Pancreas (tissue), 10 donors: ENCODE results near the gene SCN9A. TPM values are rescaled to one million over a fixed set of nuclear protein-coding genes. Genes with fewer than 3 reads are reported as not detected.

Experiments
- ATAC-seq, 4 donors: fragments of 200-7000 bp; cut with Tn5 transposase; one replicate each; pipeline versions ENCODE4 v1.8.0 to v1.9.1; 2020; ENCODE audit warnings: mild to moderate bottlenecking in 4 of 4, moderate library complexity in 4 of 4
- DNase-seq, 6 donors: peaks; one replicate each; pipeline ENCODE4 v3.0.0-alpha.2; 2020
- FAIRE-seq: peaks from 2 replicates; lab custom pipeline; 2012; peaks lifted over from hg19 to GRCh38; lab: Jason Lieb, UNC
- H3K27ac ChIP-seq, 4 donors: fragments of 200-600 bp; sonication (generic); 1 replicate in 3 of 4; 2 replicates in 1 of 4; pipeline versions ENCODE4 v1.5.0 to v1.8.0; 2020
- H3K27me3 ChIP-seq, 4 donors: fragments of 200-600 bp; one replicate each; pipeline ENCODE4 v1.8.0; 2021
- H3K36me3 ChIP-seq, 3 donors: fragments of 200-600 bp; sonication (generic) in 1 of 3; one replicate each; pipeline versions ENCODE4 v1.5.0 to v1.8.0; 2020 to 2021
- H3K4me1 ChIP-seq, 3 donors: fragments of 200-600 bp; one replicate each; pipeline ENCODE4 v1.8.0; 2021
- H3K4me3 ChIP-seq, 4 donors: fragments of 200-600 bp; sonication (generic) in 2 of 4; one replicate each; pipeline versions ENCODE4 v1.5.0 to v1.8.0; 2020 to 2021
- H3K9me3 ChIP-seq, 4 donors: fragments of 200-600 bp; one replicate each; pipeline ENCODE4 v1.8.0; 2021
- CTCF ChIP-seq, 4 donors: fragments of 200-600 bp; sonication (generic) in 3 of 4; IDR thresholded peaks; one replicate each; pipeline versions ENCODE4 v1.5.0 to v1.8.0; 2021; ENCODE audit warnings: antibody characterized with exemption in 4 of 4
- WGBS, 2 donors: extraction: QIAGEN DNeasy Blood & Tissue Kit; methylation state at CpG; one replicate each; pipeline ENCODE4 v1.1.7; 2013; 5-methylcytosine and 5-hydroxymethylcytosine counted together
- intact Hi-C, 3 donors: fragments of 100-400 bp; cut with DNase I; formaldehyde crosslinking; loops; one replicate each; pipeline versions ENCODE4 v1.11.1 to v1.14.2; 2022
- polyA plus RNA-seq, 2 donors: library from polyadenylated mRNA; stranded (reverse); fragments of 200-250 nt; gene quantifications; one replicate each; pipeline ENCODE4 v1.2.3, GENCODE V29; 2013
- total RNA-seq, 6 donors: library from RNA; stranded (reverse); fragmentation: NEBNext Ultra II Directional in 4 of 6; extraction: Animal tissue kit (Norgen Biotek cat#: 25700) in 4 of 6; gene quantifications; one replicate each; pipeline versions ENCODE4 v1.2.1 to v1.2.4, GENCODE V29; 2021 to 2023
- donor health status: healthy with polysubstance abuse.
- donor health status: DM: no; HTN: no; CAD: no; lungs with moderate emphysema.
- donor health status: DM: no; HTN: no; CAD: no.
- donor health status: control.
- donor health status: control.
- donor health status: Bipolar disorder and iron deficiency.
- donor health status: DM: yes; HTN: yes; CAD: no.
- donor health status: DM: no; HTN: no; CAD: no.
- donor health status: DM: no; HTN: no; CAD: no.
- donor health status: DM: yes; HTN: yes; CAD: no.

SCN9A gene
- total and polyA plus RNA-seq, 8 donors, result 1.6 to 20.5 (median 3.1) TPM

GRCh38 chr2:166171216-166171615, 204.5 kb downstream of the SCN9A start:
- TF ChIP-seq CTCF (IDR thresholded peaks at IDR 0.05), result no peak
- no peaks in the 10 kb centered on the region for H3K4me1 ChIP-seq
- no peaks in the 10 kb centered on the region for H3K27me3 ChIP-seq
- no peaks in the 10 kb centered on the region for H3K9me3 ChIP-seq
- no peaks in the 10 kb centered on the region for H3K36me3 ChIP-seq
- no peak overlapping the region for H3K27ac ChIP-seq
- ATAC-seq (no peak), FAIRE-seq (no peak), DNase-seq (no peak)
- WGBS, 2 donors, result 54 to 60% methylated on average over 3 of the region's 3 CpGs
- H3K4me3 ChIP-seq, result no peak overlapping the region
- intact Hi-C loops, result no loop called here

- H3K27ac ChIP-seq, result no peak overlapping the region
- H3K4me1 ChIP-seq, result no peaks in the 10 kb centered on the region
- no peaks in the 10 kb centered on the region for H3K36me3 ChIP-seq
- no peaks in the 10 kb centered on the region for H3K9me3 ChIP-seq
- H3K4me3 ChIP-seq, result no peak overlapping the region
- intact Hi-C loops, result no loop called here
- FAIRE-seq (no peak), DNase-seq (no peak), ATAC-seq (no peak)
- no peaks in the 10 kb centered on the region for H3K27me3 ChIP-seq
- 78 to 82% methylated on average over 2 of the region's 2 CpGs for WGBS, 2 donors
- no peak for TF ChIP-seq CTCF (IDR thresholded peaks at IDR 0.05)
Observed at GRCh38 chr2:166170356-166170755, 205.4 kb downstream of the SCN9A start.

GRCh38 chr2:166167449-166167848, 208.3 kb downstream of the SCN9A start:
- Histone ChIP-seq H3K4me1 (no peaks in the 10 kb centered on the region), H3K27me3 (no peaks in the 10 kb centered on the region), H3K36me3 (no peaks in the 10 kb centered on the region), H3K9me3 (no peaks in the 10 kb centered on the region), H3K4me3 (no peak overlapping the region), H3K27ac (no peak overlapping the region)
- intact Hi-C loops, result no loop called here
- FAIRE-seq, result no peak
- TF ChIP-seq CTCF (IDR thresholded peaks at IDR 0.05), result no peak
- ATAC-seq, result no peak
- WGBS, 2 donors, result 25 to 52% methylated on average over 2 of the region's 2 CpGs
- no peak for DNase-seq

GRCh38 chr2:166163775-166164174, 212.0 kb downstream of the SCN9A start:
- 38 to 45% methylated on average over 2 of the region's 2 CpGs for WGBS, 2 donors
- Histone ChIP-seq H3K4me3 (no peak overlapping the region), H3K4me1 (no peaks in the 10 kb centered on the region), H3K9me3 (no peaks in the 10 kb centered on the region), H3K27ac (no peak overlapping the region), H3K27me3 (no peaks in the 10 kb centered on the region), H3K36me3 (no peaks in the 10 kb centered on the region)
- intact Hi-C loops, result no loop called here
- FAIRE-seq (no peak), DNase-seq (no peak), ATAC-seq (no peak)
- no peak for TF ChIP-seq CTCF (IDR thresholded peaks at IDR 0.05)

- WGBS, 2 donors, result 80 to 90% methylated on average over 2 of the region's 2 CpGs
- FAIRE-seq, result no peak
Observed at GRCh38 chr2:166158546-166158945, 217.2 kb downstream of the SCN9A start.

More at GRCh38 chr2:166158546-166158945, 217.2 kb downstream of the SCN9A start:
- no peak overlapping the region for H3K4me3 ChIP-seq
- DNase-seq (no peak), ATAC-seq (no peak)
- no peaks in the 10 kb centered on the region for H3K27me3 ChIP-seq
- no peaks in the 10 kb centered on the region for H3K4me1 ChIP-seq
- no peaks in the 10 kb centered on the region for H3K36me3 ChIP-seq
- intact Hi-C loops, result no loop called here
- H3K27ac ChIP-seq, result no peak overlapping the region
- no peaks in the 10 kb centered on the region for H3K9me3 ChIP-seq
- no peak for TF ChIP-seq CTCF (IDR thresholded peaks at IDR 0.05)
